DND-41 (cell line): ENCODE data around the gene C10orf105.

Experiments used
- ATAC-seq: fragments of 200-7000 bp; cut with Tn5 transposase; 3 replicates; pipeline ENCODE4 v1.9.1; 2021; ENCODE audit warnings: low read depth; ENCODE audit not compliant: insufficient read depth
- DNase-seq: peaks from one replicate; pipeline ENCODE4 v3.0.0-alpha.2; 2020
- H2AFZ ChIP-seq: 2 replicates; pipeline ENCODE4 v1.6.0; 2012; ENCODE audit warnings: low read depth, low read length
- H3K27ac ChIP-seq: 2 replicates; pipeline ENCODE4 v1.5.1; 2012; ENCODE audit warnings: low read length, inconsistent platforms
- H3K27me3 ChIP-seq: fragments of 200-600 bp; sonication (generic); 2 replicates; pipeline ENCODE4 v1.6.0; 2012; ENCODE audit warnings: low read length, mild to moderate bottlenecking, inconsistent platforms; ENCODE audit not compliant: insufficient read depth, poor library complexity
- H3K36me3 ChIP-seq: 2 replicates; pipeline ENCODE4 v1.5.1; 2012; ENCODE audit warnings: low read length, inconsistent platforms; ENCODE audit not compliant: insufficient read depth
- H3K4me1 ChIP-seq: 2 replicates; pipeline ENCODE4 v1.5.1; 2012; ENCODE audit warnings: mild to moderate bottlenecking, low read length; ENCODE audit not compliant: insufficient read depth
- H3K4me2 ChIP-seq: 2 replicates; pipeline ENCODE4 v1.6.0; 2012; ENCODE audit warnings: mild to moderate bottlenecking, moderate library complexity, low read length, inconsistent platforms; ENCODE audit not compliant: insufficient read depth
- H3K4me3 ChIP-seq, 2 experiments: fragments of 200-600 bp in 1 of 2; shearing (Covaris generic) in 1 of 2; 2 replicates each; pipeline ENCODE4 v1.5.1; 2012 to 2016; ENCODE audit warnings: inconsistent platforms in 2 of 2, low read length in 2 of 2, mild to moderate bottlenecking in 2 of 2, low read depth in 1 of 2, moderate library complexity in 1 of 2
- H3K79me2 ChIP-seq: 2 replicates; pipeline ENCODE4 v1.6.0; 2012; ENCODE audit warnings: low read length, inconsistent platforms; ENCODE audit not compliant: insufficient read depth
- H3K9ac ChIP-seq: 2 replicates; pipeline ENCODE4 v1.6.0; 2012; ENCODE audit warnings: low read depth, mild to moderate bottlenecking, inconsistent platforms, low read length, moderate library complexity
- H3K9me3 ChIP-seq: 2 replicates; pipeline ENCODE4 v1.5.1; 2012; ENCODE audit warnings: low read length, moderate library complexity, mild to moderate bottlenecking, inconsistent platforms; ENCODE audit not compliant: insufficient read depth, severe bottlenecking
- H4K20me1 ChIP-seq: 2 replicates; pipeline ENCODE4 v1.6.0; 2012; ENCODE audit warnings: low read length; ENCODE audit not compliant: insufficient read depth
- CTCF ChIP-seq: IDR thresholded peaks from 2 replicates; pipeline ENCODE4 v1.5.1; 2012; ENCODE audit warnings: borderline replicate concordance, low read length, moderate library complexity, mild to moderate bottlenecking; ENCODE audit not compliant: poor library complexity, severe bottlenecking; ENCODE audit errors: extremely low read depth
- EZH2 ChIP-seq: IDR thresholded peaks from 3 replicates; pipeline ENCODE4 v1.6.1; 2012; ENCODE audit warnings: borderline replicate concordance, low read depth, mild to moderate bottlenecking, moderate library complexity, low read length, inconsistent platforms; ENCODE audit not compliant: severe bottlenecking

The C10orf105 gene

GRCh38 chr10:71696628-71697326 is 22.8 kb downstream of the C10orf105 start:
- Histone ChIP-seq H3K4me3 (no peak overlapping the region), H3K27ac (no peak overlapping the region), H3K4me2 (no peak overlapping the region), H3K36me3 (no peaks in the 10 kb centered on the region), H3K79me2 (no peaks in the 10 kb centered on the region), H3K9me3 (no peaks in the 10 kb centered on the region), H3K9ac (no peak overlapping the region), H3K27me3 (no peaks in the 10 kb centered on the region), H4K20me1 (no peaks in the 10 kb centered on the region), H2AFZ (no peak overlapping the region), H3K4me1 (peaks cover 4% of the 10 kb centered on the region; the same call in 1 of the 2 replicates)
- DNase-seq (peak; percentile 79), ATAC-seq (peak; percentile 97)
- TF ChIP-seq CTCF = peak; percentile 90
- TF ChIP-seq EZH2 = no peak

- no peak overlapping the region for H3K27ac ChIP-seq
- no peak overlapping the region for H3K9ac ChIP-seq
- peaks cover 4% of the 10 kb centered on the region; the same call in 1 of the 2 replicates for H3K4me1 ChIP-seq
- ATAC-seq (no peak), DNase-seq (no peak)
- no peaks in the 10 kb centered on the region for H3K9me3 ChIP-seq
- no peaks in the 10 kb centered on the region for H3K27me3 ChIP-seq
- H3K4me3 ChIP-seq = no peak overlapping the region
- no peaks in the 10 kb centered on the region for H3K79me2 ChIP-seq
- no peaks in the 10 kb centered on the region for H3K36me3 ChIP-seq
- no peak overlapping the region for H3K4me2 ChIP-seq
- no peaks in the 10 kb centered on the region for H4K20me1 ChIP-seq
- TF ChIP-seq CTCF (no peak), EZH2 (no peak)
- no peak overlapping the region for H2AFZ ChIP-seq
Observed at GRCh38 chr10:71695502-71696476, 23.8 kb downstream of the C10orf105 start.

GRCh38 chr10:71694567-71694968 is 25.0 kb downstream of the C10orf105 start:
- peaks cover 4% of the 10 kb centered on the region; the same call in 1 of the 2 replicates for H3K4me1 ChIP-seq
- H4K20me1 ChIP-seq = no peaks in the 10 kb centered on the region
- H3K79me2 ChIP-seq = no peaks in the 10 kb centered on the region
- peak; percentile 32 for DNase-seq
- no peak for TF ChIP-seq EZH2
- TF ChIP-seq CTCF = no peak
- no peak overlapping the region for H3K9ac ChIP-seq
- no peak overlapping the region for H3K27ac ChIP-seq
- H3K27me3 ChIP-seq = no peaks in the 10 kb centered on the region
- peak; percentile 43; the same call in 1 of the 3 replicates for ATAC-seq
- H3K4me2 ChIP-seq = no peak overlapping the region
- H2AFZ ChIP-seq = no peak overlapping the region
- no peak overlapping the region for H3K4me3 ChIP-seq
- H3K9me3 ChIP-seq = no peaks in the 10 kb centered on the region
- no peaks in the 10 kb centered on the region for H3K36me3 ChIP-seq
